ENCODE data around the gene LYPD6B. TPM values are rescaled to one million over a fixed set of nuclear protein-coding genes. Genes with fewer than 3 reads are reported as not detected.

Gene LYPD6B
- total RNA-seq, 2 experiments from 2014 or later = not detected

GRCh38 chr2:149185942-149186490 is 147.5 kb downstream of the LYPD6B start:
- ChIA-PET POLR2A (no interaction called here), CTCF (no interaction called here)
- no peaks in the 10 kb centered on the region for H3K4me1 Mint-ChIP-seq (ENCODE audit: low read depth)
- no peaks in the 10 kb centered on the region for H3K27me3 Mint-ChIP-seq
- no peak overlapping the region for H3K27ac Mint-ChIP-seq
- no peaks in the 10 kb centered on the region for H3K9me3 Mint-ChIP-seq
- intact Hi-C loops (cut with micrococcal nuclease) = no loop called here
- no peak overlapping the region for H3K4me3 Mint-ChIP-seq
- DNase-seq = no peak
- no peaks in the 10 kb centered on the region for H3K36me3 Mint-ChIP-seq

- intact Hi-C loops (cut with micrococcal nuclease) = no loop called here
- POLR2A ChIA-PET = no interaction called here
- Mint-ChIP-seq H3K4me1 (ENCODE audit: low read depth) (no peaks in the 10 kb centered on the region), H3K4me3 (no peak overlapping the region), H3K36me3 (no peaks in the 10 kb centered on the region), H3K27ac (no peak overlapping the region), H3K27me3 (no peaks in the 10 kb centered on the region), H3K9me3 (no peaks in the 10 kb centered on the region)
- CTCF ChIA-PET = no interaction called here
- no peak for DNase-seq
Measured at GRCh38 chr2:149187057-149187456, 148.6 kb downstream of the LYPD6B start.

- ChIA-PET CTCF (interaction anchor here (0.8 kb wide), 1 partner anchor 171 kb away, joined by 3 read pairs; no protein-coding TSS in a partner anchor), POLR2A (no interaction called here)
- Mint-ChIP-seq H3K4me1 (ENCODE audit: low read depth) (no peaks in the 10 kb centered on the region), H3K9me3 (no peaks in the 10 kb centered on the region), H3K27me3 (no peaks in the 10 kb centered on the region), H3K4me3 (no peak overlapping the region), H3K36me3 (no peaks in the 10 kb centered on the region), H3K27ac (no peak overlapping the region)
- intact Hi-C loops (cut with micrococcal nuclease) = no loop called here
- DNase-seq = no peak
Measured at GRCh38 chr2:149188291-149188690, 149.8 kb downstream of the LYPD6B start.

GRCh38 chr2:149189769-149190168 is 151.3 kb downstream of the LYPD6B start:
- ChIA-PET POLR2A (no interaction called here), CTCF (no interaction called here)
- H3K27me3 Mint-ChIP-seq = no peaks in the 10 kb centered on the region
- H3K4me1 Mint-ChIP-seq (ENCODE audit: low read depth) = no peaks in the 10 kb centered on the region
- H3K4me3 Mint-ChIP-seq = no peak overlapping the region
- H3K9me3 Mint-ChIP-seq = no peaks in the 10 kb centered on the region
- H3K36me3 Mint-ChIP-seq = no peaks in the 10 kb centered on the region
- no peak for DNase-seq
- intact Hi-C loops (cut with micrococcal nuclease) = no loop called here
- H3K27ac Mint-ChIP-seq = no peak overlapping the region

- H3K36me3 Mint-ChIP-seq = no peaks in the 10 kb centered on the region
- H3K9me3 Mint-ChIP-seq = no peaks in the 10 kb centered on the region
- intact Hi-C loops (cut with micrococcal nuclease) = no loop called here
- ChIA-PET POLR2A (no interaction called here), CTCF (no interaction called here)
- no peak overlapping the region for H3K4me3 Mint-ChIP-seq
- no peak overlapping the region for H3K27ac Mint-ChIP-seq
- no peak for DNase-seq
- no peaks in the 10 kb centered on the region for H3K4me1 Mint-ChIP-seq (ENCODE audit: low read depth)
- H3K27me3 Mint-ChIP-seq = no peaks in the 10 kb centered on the region
Measured at GRCh38 chr2:149191915-149192314, 153.4 kb downstream of the LYPD6B start.

GRCh38 chr2:149192427-149192826 is 153.9 kb downstream of the LYPD6B start:
- no peaks in the 10 kb centered on the region for H3K9me3 Mint-ChIP-seq
- H3K27ac Mint-ChIP-seq = no peak overlapping the region
- no peaks in the 10 kb centered on the region for H3K36me3 Mint-ChIP-seq
- ChIA-PET CTCF (no interaction called here), POLR2A (no interaction called here)
- intact Hi-C loops (cut with micrococcal nuclease) = no loop called here
- no peak for DNase-seq
- no peaks in the 10 kb centered on the region for H3K4me1 Mint-ChIP-seq (ENCODE audit: low read depth)
- H3K27me3 Mint-ChIP-seq = no peaks in the 10 kb centered on the region
- H3K4me3 Mint-ChIP-seq = no peak overlapping the region

- H3K36me3 Mint-ChIP-seq = no peaks in the 10 kb centered on the region
- no peaks in the 10 kb centered on the region for H3K9me3 Mint-ChIP-seq
- H3K4me3 Mint-ChIP-seq = no peak overlapping the region
- H3K27ac Mint-ChIP-seq = no peak overlapping the region
- CTCF ChIA-PET = no interaction called here
- no peaks in the 10 kb centered on the region for H3K4me1 Mint-ChIP-seq (ENCODE audit: low read depth)
- POLR2A ChIA-PET = no interaction called here
- H3K27me3 Mint-ChIP-seq = no peaks in the 10 kb centered on the region
- no peak for DNase-seq
- intact Hi-C loops (cut with micrococcal nuclease) = no loop called here
Measured at GRCh38 chr2:149200109-149200520, 161.6 kb downstream of the LYPD6B start.

- POLR2A ChIA-PET = no interaction called here
- no peak overlapping the region for H3K4me3 Mint-ChIP-seq
- no peak for DNase-seq
- CTCF ChIA-PET = no interaction called here
- no peaks in the 10 kb centered on the region for H3K27me3 Mint-ChIP-seq
- no peaks in the 10 kb centered on the region for H3K36me3 Mint-ChIP-seq
- H3K4me1 Mint-ChIP-seq (ENCODE audit: low read depth) = no peaks in the 10 kb centered on the region
- intact Hi-C loops (cut with micrococcal nuclease) = no loop called here
- H3K27ac Mint-ChIP-seq = no peak overlapping the region
- H3K9me3 Mint-ChIP-seq = no peaks in the 10 kb centered on the region
Measured at GRCh38 chr2:149204686-149205085, 166.2 kb downstream of the LYPD6B start.

- CTCF ChIA-PET = no interaction called here
Measured at GRCh38 chr2:149205143-149205542, 166.6 kb downstream of the LYPD6B start.

GRCh38 chr2:149213764-149214493 is 175.4 kb downstream of the LYPD6B start:
- intact Hi-C loops (cut with micrococcal nuclease) = no loop called here
- ChIA-PET POLR2A (no interaction called here), CTCF (interaction anchor here (0.7 kb wide), 1 partner anchor 10 kb away, joined by 3 read pairs; no protein-coding TSS in a partner anchor)
- no peak for DNase-seq
- Mint-ChIP-seq H3K27ac (no peak overlapping the region), H3K9me3 (no peaks in the 10 kb centered on the region), H3K27me3 (peaks cover 5% of the 10 kb centered on the region), H3K4me1 (ENCODE audit: low read depth) (no peaks in the 10 kb centered on the region), H3K36me3 (no peaks in the 10 kb centered on the region), H3K4me3 (no peak overlapping the region)

More at GRCh38 chr2:149205143-149205542, 166.6 kb downstream of the LYPD6B start:
- no peaks in the 10 kb centered on the region for H3K27me3 Mint-ChIP-seq
- intact Hi-C loops (cut with micrococcal nuclease) = no loop called here
- no peaks in the 10 kb centered on the region for H3K36me3 Mint-ChIP-seq
- H3K4me1 Mint-ChIP-seq (ENCODE audit: low read depth) = no peaks in the 10 kb centered on the region
- no peak overlapping the region for H3K4me3 Mint-ChIP-seq
- no peaks in the 10 kb centered on the region for H3K9me3 Mint-ChIP-seq
- no peak for DNase-seq
- POLR2A ChIA-PET = no interaction called here
- H3K27ac Mint-ChIP-seq = no peak overlapping the region

GRCh38 chr2:149218497-149218896 is 180.0 kb downstream of the LYPD6B start:
- peaks cover 4% of the 10 kb centered on the region for H3K27me3 Mint-ChIP-seq
- POLR2A ChIA-PET = no interaction called here
- DNase-seq = no peak
- H3K27ac Mint-ChIP-seq = no peak overlapping the region
- no peaks in the 10 kb centered on the region for H3K36me3 Mint-ChIP-seq
- H3K4me3 Mint-ChIP-seq = no peak overlapping the region
- no peaks in the 10 kb centered on the region for H3K4me1 Mint-ChIP-seq (ENCODE audit: low read depth)
- intact Hi-C loops (cut with micrococcal nuclease) = no loop called here
- H3K9me3 Mint-ChIP-seq = no peaks in the 10 kb centered on the region
- CTCF ChIA-PET = no interaction called here

- Mint-ChIP-seq H3K9me3 (no peaks in the 10 kb centered on the region), H3K4me3 (no peak overlapping the region), H3K27ac (no peak overlapping the region), H3K4me1 (ENCODE audit: low read depth) (no peaks in the 10 kb centered on the region), H3K27me3 (peaks cover 4% of the 10 kb centered on the region), H3K36me3 (no peaks in the 10 kb centered on the region)
- ChIA-PET CTCF (no interaction called here), POLR2A (interaction anchor here (0.6 kb wide), 1 partner anchor 204 kb away, joined by 5 read pairs; no protein-coding TSS in a partner anchor)
- no peak for DNase-seq
- intact Hi-C loops (cut with micrococcal nuclease) = no loop called here
Measured at GRCh38 chr2:149219856-149220255, 181.4 kb downstream of the LYPD6B start.

GRCh38 chr2:149221002-149221401 is 182.5 kb downstream of the LYPD6B start:
- peaks cover 4% of the 10 kb centered on the region for H3K27me3 Mint-ChIP-seq
- H3K36me3 Mint-ChIP-seq = no peaks in the 10 kb centered on the region
- no peak overlapping the region for H3K4me3 Mint-ChIP-seq
- no peak for DNase-seq
- intact Hi-C loops (cut with micrococcal nuclease) = no loop called here
- ChIA-PET CTCF (no interaction called here), POLR2A (no interaction called here)
- no peak overlapping the region for H3K27ac Mint-ChIP-seq
- no peaks in the 10 kb centered on the region for H3K4me1 Mint-ChIP-seq (ENCODE audit: low read depth)
- no peaks in the 10 kb centered on the region for H3K9me3 Mint-ChIP-seq
